IPS DF 4.7 (cell line): ENCODE data around the gene ZSCAN10.
"Not testable (repeated sequence)": the region's sequence is repeated elsewhere in the genome, so short reads cannot be mapped to it uniquely, and the experiment has no call there.

Experiments used
- DNase-seq: peaks from one replicate; pipeline ENCODE4 v3.0.0-alpha.2; 2013; ENCODE audit warnings: low spot score; ENCODE audit errors: extremely low read depth

The ZSCAN10 gene

DNA sequence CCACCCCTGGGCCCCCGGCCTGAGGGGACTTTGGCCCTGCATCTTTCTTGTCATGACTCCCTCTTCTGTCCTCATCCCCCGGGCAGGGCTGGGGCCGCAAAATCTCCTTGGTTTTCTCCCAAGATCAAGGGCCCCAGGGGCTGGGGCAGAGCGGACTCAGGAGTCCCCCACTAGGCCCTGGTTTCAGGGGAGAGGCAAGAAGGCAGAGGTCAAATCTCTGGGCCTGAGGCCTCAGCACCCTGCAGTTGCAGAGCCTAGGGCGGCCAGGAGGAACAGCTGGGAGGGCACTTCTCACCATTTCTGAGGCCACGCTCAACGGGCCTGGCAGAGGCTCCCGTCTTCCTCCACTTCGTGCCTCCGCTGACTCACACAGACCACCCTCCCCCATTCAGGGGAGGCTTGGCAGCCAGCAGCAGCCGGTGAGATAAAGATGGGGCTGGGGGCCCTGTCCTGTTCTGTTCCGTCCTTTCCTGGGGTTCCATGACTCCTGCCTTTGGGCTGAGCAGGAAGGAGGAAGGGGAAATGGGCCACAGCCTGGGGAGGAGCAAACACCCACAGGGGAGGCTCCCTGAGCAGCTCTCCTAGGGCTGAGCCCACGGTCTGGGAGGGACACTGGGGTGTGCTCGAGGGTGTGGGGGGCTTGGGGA is 12.4 kb downstream of the ZSCAN10 start:
- no peak for DNase-seq

DNA sequence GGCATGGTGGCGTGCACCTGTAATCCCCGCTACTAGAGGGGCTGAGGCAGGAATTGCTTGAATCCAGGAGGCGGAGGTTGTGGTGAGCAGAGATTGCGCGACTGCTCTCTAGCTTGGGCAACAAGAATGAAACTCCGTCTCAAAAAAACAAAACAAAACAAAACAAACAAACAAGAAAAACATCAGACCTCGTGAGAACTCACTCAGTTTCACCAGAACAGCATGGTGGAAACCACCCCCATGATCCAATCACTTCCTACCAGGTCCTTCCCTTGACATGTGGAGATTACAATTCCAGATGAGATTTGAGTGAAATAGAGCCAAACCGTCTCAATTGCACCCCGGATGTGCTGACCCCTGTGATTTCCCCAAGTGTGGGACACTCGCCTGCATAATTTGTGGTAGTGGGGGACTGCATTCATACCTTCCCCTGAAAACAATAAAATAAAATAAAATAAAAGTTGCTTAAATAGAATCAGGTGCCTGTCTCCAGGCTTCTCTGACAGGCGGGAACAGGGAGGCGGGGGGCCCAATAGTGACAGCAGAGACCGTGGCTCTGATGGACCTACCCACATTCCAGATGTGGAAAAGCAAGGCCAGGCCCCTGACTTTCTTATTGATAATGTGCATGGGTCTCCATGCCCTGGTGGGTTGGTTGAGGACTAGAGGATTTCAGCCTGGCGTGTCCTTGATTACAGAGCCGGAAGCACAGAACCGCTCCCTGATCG is 13.1 kb downstream of the ZSCAN10 start:
- no peak for DNase-seq

DNA sequence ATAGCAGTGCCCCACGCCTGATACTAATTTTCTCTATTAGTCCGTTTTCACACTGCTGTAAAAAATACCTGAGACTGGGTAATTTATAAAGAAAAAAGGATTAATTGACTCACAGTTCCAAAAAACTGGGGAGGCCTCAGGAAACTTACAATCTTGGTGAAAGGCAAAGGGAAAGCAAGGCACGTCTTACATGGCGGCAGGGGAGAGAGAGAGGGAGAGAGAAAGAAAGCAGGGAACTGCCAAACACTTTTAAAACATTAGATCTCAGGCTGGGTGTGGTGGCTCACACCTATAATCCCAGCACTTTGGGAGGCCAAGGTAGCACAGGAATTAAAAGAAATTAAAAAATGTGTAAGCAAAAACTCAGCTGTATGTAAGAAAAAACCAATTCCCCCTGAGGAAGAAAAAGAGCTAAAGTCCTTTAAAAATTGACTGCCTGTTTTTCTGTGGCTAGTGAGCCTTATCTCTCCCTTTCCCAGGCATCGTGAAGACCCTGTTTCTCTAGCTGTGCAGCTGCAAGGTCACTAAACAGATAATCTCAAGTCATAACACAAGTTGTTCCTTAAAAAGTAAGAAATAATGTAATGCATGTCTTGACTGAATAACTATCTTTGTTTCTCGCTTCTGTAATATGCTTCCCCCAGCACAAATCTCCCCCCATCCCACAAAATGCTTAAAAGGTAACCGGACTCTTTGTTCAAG is 14.0 kb downstream of the ZSCAN10 start:
- DNase-seq = no peak

DNA sequence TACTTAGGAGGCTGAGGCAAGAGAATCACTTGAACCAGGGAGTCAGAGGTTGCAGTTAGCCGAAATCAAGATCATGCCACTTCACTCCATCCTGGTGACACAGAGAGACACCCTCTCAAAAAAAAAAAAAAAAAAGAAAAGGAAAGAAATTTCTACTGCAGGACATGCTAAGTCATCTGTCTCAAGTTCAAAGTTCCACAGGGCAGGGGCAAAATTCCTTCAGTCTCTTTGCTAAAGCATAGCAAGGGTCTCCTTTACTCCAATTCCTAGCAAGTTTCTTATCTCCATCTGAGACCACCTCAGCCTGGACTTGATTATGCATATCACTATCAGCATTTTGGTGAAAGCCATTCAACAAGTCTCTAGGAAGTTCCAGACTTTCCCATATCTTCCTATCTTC is 14.6 kb downstream of the ZSCAN10 start:
- DNase-seq = no peak

DNA sequence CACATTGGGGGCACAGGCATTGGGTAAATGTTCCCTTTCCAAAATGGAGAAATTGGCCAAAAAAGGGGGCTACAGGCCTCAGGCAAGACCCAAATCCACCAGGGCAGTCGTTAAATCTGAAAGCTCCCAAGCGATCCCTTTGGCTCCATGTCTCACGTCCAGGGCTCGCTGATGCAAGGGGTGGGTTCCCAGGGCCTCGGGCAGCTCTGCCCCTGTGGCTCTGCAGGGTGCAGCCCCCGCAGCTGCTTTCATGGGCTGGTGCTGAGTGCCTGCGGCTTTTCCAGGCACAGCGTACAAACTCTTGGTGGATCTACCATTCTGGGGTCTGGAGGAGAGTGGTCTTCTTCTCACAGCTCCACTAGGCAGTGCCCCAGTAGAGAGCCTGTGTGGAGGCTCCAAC is 15.7 kb downstream of the ZSCAN10 start:
- not testable (repeated sequence) for DNase-seq

DNA sequence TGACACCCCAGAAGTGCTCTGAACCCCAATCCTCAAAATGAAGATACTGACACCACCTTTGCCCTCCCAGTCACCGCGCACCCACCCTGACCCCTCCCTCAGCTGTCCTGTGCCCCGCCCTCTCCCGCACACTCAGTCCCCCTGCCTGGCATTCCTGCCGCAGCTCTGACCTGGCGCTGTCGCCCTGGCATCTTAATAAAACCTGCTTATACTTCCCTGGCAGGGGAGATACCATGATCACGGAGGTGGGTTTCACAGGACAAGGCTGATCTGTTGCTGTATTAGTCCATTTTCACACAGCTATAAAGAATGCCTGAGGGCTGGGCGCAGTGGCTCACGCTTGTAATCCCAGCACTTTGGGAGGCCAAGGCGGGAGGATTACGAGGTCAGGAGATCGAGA is 17.1 kb downstream of the ZSCAN10 start:
- not testable (repeated sequence) for DNase-seq

DNA sequence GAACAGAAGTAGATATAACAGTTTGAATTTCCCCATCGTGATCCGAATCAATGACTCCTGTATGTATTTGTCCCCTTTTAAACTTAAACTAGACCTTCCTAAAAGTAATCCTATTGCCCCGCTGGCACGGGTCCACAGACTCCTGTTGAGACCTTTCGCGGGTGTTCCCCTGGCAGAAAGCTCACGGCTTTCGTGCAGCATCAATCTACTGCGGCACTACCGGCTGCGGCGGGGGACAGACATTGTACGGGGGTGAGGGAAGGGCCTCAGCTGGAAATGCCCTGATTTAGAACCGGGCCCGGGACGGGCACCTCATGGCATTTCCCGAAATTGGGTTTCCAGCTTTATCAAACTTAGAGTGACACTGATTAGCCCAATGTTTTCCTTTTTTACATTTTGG is 19.1 kb downstream of the ZSCAN10 start:
- no peak for DNase-seq

DNA sequence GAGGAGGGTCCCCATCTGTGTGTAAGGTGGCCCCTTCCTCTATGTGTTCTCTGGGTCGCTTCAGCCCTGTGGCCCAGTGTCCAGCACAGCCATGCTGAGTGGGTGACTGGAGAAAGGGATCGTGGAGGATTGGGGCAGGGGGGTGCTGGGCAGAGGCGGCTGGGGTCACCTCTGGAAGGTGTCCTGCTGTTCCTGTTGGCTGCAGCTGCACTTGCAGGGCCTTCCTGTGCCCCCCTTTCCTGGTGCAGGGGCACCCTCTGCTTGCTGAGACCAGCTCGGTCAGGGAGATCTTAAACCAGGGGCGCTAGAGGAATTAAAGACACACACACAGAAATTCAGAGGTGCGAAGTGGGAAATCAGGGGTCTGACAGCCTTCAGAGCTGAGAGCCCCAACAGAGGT is 22.5 kb downstream of the ZSCAN10 start:
- DNase-seq = no peak

DNA sequence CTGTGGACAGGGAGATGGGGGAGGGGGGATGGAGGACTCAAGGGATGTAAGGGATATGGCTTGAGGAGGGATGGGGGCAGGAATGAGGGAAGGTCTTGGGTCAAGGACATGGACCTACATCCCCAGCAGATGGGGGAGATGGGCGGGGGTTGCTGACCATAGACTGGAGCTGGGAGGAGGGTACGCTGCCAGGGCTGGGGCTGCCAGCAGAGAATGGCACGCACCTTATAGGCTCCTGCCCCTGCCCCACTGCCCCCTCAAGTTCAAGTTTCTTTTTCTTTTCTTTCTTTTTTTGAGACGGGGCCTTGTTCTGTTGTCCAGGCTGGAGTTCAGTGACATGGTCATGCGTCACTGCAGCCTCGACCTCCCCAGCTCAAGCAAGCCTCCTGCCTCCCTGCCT is 23.1 kb downstream of the ZSCAN10 start:
- not testable (repeated sequence) for DNase-seq

DNA sequence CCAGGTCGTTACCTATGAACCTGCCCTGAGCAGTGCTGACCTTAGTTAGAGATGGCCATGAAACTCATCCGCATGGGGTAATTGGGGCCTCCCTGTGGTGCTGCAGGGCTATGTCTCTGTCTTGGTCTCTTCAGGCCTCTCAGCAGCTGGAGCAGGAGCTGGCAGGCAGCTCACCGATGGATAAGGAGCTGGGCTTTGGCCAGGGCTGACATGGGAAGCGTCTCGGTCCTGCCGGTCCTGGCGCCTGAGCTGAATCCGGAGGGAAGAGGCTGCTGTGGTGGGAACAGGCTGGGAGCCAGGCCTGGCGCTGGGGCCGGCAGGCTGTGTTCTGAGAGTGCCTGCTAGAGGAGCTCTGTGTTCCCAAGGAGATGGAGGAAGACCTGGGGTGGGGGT is 23.6 kb downstream of the ZSCAN10 start:
- DNase-seq = no peak

DNA sequence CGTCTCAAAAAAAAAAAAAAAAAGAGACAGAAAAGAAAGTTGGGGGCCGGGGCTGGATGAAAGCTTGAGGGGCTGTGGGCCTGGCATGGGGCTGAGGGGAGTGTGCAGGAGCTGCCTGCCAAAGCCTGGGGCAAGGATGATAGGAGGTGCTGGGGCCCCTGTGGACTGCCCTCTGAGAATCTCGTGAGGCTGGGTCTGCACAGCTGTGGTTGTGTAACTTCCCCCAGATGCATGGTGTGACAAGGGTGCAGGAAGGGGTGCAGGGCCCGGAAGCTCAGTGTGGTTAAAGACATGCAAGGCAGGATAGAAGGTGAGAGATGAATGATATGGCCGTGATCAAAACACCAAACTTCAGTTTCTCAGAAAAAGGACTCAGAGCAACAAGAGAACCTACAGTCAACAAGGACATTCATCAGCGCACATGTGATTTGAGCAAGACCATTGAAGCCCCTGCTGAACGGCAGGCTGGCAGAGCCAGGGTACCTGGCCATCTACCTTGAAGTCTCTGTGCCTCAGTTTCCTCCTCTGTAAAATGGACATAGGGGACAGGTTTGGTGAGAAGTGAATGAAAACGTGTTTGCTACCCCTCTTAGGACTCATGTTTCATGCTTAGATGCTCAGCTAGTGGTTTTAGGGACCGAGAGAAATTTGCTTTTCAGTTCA is 24.1 kb downstream of the ZSCAN10 start:
- no peak for DNase-seq

DNA sequence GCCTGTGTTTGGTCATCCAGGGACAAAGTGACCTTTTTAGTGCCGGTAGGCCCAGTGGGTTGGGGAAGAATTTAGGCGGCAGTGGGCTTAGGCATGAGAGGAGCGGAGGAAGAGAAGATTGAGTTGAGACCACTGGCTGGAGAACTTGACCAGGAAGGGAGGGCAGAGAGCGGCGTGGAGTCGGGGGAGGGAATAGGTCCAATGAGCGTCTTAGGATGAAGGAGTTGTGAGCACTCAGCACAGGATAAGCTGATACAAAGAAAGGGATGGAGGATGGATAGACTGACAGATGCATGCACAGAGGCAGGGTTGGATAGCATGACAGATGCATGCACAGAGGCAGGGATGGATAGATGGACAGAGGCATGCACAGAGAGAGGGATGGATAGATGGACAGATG is 25.6 kb downstream of the ZSCAN10 start:
- no peak for DNase-seq

DNA sequence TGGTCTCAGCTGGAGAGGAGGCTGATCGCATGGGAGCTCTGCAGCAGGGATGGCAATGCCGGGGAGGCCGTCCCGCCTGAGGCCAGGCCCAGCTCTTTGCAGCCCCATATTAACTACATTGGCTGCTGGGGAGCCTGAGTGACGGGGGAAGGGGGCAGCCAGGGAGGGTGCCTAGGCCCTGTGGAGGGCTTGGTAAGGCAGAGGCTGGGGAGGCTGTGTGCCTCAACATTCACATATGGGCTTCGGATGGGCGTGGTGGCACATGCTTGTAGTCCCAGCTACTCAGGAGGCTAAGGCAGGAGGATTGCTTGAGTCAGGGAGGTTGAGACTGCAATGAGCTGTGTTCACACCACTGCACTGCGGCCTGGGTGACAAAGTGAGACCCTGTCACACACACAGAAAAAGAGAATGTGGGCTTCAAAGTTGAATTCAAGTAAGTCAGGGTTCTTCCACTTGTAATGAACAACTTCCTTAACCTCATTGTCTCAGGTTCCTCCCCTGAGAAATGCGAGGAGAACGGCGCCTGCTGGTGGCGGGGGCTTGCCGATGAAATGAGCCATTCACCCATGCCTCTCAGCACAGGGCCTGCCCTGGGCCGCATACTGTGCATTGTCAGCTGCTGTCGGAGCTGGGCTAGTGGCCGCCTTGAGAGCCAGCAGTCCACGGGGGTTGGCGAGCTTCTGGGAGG is 26.4 kb downstream of the ZSCAN10 start:
- not testable (repeated sequence) for DNase-seq

DNA sequence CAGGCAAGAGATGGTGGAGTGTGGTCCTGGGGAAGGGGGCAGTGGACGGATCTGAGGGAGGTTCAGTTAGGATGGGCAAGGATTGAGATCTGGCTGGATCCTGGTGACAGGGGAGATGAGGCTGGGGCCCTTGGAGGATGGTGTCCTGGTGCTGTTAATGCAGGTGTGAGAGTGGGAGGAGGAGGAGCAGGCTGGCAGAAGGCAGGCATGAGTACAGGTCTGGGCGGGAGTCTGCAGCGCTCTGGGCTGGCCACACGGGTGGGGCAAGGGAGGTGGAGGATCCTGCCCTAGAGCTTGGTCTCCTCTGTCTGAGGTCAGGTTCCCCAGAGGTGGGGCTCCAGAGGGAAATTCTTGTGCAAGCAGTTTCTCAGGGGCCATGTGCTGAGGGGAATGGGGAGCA is 26.9 kb downstream of the ZSCAN10 start:
- not testable (repeated sequence) for DNase-seq

DNA sequence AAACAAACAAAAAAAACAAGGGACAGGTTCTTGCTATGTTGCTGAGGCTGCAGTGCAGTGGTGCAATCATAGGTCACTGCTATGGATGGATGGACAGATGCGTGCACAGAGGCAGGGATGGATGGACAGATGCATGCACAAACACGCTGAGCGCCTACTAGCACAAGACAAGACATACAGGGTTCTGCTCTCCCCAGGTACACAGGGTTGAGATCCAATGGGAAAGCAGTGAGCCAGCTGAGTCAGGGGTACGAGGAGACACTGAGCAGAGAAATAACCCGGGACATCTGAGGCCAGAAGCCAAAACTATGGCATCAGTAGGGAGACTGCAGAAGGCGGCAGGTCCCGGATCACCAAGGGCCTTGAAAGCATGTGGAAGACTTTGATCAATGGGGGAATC is 27.4 kb downstream of the ZSCAN10 start:
- no peak for DNase-seq

DNA sequence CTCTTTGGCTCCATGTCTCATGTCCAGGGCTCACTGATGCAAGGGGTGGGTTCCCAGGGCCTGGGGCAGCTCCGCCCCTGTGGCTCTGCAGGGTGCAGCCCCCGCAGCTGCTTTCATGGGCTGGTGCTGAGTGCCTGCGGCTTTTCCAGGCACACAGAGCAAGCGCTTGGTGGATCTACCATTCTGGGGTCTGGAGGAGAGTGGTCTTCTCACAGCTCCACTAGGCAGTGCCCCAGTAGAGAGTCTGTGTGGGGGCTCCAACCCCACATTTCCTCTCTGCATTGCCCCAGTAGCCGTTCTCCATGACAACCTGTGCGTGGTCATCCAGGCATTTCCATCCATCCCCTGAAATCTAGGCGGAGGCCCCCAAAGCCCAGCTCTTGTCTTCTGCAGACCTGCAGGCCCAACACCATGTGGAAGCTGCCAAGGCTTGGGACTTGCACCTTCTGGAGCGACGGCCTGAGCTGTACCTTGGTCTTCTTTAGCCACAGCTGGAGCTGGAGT is 28.4 kb downstream of the ZSCAN10 start:
- no peak for DNase-seq

DNA sequence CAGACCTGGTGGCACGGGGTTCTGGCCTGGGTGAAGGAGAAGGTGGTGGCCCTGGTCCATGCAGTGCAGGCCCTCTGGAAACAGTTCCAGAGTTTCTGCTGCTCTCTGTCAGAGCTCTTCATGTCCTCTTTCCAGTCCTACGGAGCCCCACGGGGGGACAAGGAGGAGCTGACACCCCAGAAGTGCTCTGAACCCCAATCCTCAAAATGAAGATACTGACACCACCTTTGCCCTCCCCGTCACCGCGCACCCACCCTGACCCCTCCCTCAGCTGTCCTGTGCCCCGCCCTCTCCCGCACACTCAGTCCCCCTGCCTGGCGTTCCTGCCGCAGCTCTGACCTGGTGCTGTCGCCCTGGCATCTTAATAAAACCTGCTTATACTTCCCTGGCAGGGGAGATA is 29.9 kb downstream of the ZSCAN10 start:
- DNase-seq = not testable (repeated sequence)

DNA sequence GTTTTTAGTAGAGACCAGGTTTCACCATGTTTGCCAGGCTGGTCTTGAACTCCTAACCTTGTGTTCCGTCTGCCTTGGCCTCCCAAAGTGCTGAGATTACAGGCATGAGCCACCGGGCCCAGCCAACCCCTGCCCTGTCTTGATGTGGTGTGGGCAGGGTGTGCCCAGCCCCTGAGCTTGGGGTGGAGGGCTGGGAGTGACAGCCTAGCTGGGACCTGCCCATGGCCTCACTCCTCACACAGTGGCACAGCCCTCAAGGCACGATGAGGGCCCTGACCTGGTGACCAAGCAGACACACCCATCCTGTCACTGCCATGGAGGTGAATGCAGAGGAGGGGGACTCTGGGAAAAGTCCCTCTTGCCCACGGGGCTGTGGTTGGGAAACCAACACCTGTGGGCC is 30.6 kb downstream of the ZSCAN10 start:
- no peak for DNase-seq

DNA sequence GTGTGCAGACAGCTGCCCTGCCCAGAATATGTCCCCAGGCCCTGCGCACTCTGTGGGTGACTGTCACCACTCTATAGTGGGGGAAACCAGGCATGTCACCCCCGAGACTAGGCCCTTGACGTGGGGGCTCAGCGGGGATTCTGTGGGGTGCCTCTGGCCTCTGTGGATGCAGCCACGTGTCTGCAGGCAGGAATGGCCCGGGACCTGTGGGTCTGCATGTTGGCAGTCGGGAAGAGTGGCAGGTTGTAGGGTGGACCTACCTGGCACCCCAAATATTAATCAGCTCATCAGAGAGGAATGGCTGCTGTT is 32.7 kb downstream of the ZSCAN10 start:
- DNase-seq = no peak

DNA sequence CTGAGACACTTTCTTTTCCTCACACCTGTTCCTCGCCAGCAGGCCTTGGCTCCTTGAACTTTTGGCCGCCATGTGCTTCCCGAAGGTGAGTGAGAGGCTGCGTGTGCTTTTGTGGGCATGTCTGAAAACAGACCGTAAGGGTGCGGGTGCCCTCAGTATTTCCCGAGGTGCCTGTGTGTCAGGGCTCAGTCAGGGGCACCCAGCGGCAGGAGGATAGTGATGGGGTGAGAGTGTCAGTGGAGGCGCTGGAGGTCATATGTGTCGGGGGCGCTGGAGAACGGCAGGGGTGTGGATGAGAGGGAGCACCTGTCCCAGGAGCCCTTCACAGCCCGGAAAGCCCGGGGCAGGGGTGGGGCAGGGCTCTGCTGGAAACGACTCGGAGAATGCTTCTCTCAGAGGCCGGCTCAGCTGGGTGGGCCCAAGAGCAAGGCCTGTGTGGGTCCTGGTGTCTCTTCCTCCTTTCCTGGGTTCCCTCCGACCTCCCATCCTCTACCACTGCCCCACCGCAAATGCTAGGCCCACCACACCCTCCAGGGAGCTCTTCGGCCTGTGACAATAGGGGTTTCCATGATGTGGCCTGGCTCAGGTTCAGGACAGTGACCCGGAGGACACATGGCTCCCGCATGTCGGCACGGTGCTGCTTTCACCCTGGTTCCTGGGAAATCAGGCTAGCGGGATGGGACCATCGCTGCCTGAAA is 33.2 kb downstream of the ZSCAN10 start:
- DNase-seq = no peak
